HG02610 (cell line): ENCODE measurements around the gene ACAD8.
"Not testable (repeated sequence)": the region's sequence is repeated elsewhere in the genome, so short reads cannot be mapped to it uniquely, and the experiment has no call there.

ENCODE experiments used
- ATAC-seq: cut with Tn5 transposase; IDR thresholded peaks from one replicate; pipeline ENCODE4 v1.9.1; 2021; ENCODE audit warnings: mild to moderate bottlenecking, moderate library complexity; ENCODE audit not compliant: unreplicated experiment

Gene ACAD8

DNA sequence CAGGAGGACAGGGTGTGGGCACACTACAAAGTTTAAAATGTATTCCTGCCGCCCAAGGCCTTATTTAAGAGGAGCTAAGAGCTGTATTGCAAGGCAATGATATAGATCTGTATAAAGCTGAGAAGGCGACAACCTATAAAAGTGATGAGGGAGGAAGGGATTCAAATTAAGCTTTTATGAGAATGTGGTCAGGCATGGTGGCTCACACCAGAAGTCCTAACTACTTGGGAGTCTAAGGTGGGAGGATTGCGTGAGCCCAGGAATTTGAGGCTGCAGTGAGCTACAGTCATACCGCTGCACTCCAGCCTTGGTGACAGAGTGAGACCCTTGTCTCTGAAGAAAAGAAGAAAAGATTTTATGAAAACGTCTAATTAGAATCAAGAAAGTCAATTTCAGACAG, 13.1 kb downstream of the ACAD8 start:
- ATAC-seq, result no peak

DNA sequence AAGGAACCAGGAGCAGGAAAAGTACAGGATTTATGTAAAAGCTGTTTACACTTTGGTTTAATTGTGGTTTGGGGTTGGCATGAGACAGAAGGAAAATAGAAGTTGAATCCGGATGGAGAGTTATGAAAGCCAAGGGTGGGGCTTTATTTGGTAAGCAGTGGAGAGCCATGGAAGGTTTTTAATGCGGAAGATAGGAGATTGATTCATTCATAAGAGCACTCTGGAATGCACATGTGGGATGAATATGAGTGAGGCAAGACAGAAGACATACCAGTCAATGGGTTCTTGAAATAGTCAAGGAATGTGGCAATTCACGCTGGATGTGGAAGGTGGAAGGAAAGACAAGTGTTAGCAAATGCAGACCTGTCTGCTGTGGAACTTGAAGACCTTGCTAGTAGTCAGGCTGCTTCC, 13.5 kb downstream of the ACAD8 start:
- no peak for ATAC-seq

DNA sequence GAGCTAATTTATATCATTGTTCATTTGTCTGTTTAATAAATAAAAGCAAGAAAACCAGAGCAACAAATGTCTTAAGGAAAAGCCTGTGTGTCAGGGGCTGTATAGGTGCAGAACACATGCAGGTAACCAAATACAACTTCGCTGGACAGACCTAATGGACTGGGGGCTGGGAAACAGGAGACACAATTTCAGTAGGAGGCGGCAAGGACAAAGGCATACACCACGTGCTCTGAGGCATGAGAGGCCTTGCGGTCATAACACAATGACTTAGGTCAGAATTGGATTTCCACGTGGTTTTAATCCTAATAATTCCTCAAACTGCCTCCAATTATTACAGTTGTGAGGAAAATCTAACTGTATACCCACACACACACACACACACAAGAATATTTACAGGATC, 14.1 kb downstream of the ACAD8 start:
- no peak for ATAC-seq

GRCh38 chr11:134267966-134268365, 14.6 kb downstream of the ACAD8 start:
- no peak for ATAC-seq

DNA sequence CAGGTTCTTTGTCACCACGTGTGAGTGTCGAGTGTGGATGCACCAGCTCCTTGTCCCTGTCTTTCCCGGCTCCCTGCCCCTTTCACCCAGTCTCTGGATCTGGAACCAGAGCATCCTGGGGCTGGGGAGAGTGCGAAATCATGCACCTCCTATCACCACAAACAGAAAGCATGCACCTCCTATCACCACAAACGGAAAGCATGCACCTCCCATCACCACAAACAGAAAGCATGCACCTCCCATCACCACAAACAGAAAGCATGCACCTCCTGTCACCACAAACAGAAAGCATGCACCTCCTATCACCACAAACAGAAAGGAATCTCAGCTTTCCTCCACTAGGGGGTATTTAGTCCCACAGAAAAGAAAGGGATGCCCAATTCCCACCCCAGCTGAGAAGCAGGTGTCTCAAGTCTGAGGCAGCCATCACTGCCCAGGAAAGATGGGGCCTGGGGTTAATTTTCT, 16.9 kb downstream of the ACAD8 start:
- no peak for ATAC-seq

GRCh38 chr11:134271978-134272377, 18.6 kb downstream of the ACAD8 start:
- ATAC-seq, result no peak

- ATAC-seq, result no peak
These were observed 19.3 kb downstream of the ACAD8 start for GRCh38 chr11:134272381-134273316.

DNA sequence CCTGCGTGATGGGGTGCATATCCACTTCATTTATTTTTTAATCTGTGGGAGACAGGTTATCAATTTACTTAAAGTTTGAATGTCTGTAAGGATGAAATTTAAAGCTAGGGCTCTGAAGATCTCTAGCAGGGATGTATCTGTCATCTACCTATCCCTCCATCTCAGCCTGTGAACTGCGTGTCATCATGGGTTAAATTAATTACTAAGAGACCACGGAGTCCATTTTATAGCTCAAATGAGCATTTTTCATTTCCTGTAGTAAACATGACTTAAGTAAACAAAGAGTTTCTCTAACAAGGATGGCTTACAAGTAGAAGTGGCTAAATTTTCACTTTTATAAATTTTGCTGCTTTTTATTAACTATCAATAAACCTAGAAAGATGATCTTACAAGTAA, 19.9 kb downstream of the ACAD8 start:
- no peak for ATAC-seq

GRCh38 chr11:134275188-134275533, 21.8 kb downstream of the ACAD8 start:
- no peak for ATAC-seq

DNA sequence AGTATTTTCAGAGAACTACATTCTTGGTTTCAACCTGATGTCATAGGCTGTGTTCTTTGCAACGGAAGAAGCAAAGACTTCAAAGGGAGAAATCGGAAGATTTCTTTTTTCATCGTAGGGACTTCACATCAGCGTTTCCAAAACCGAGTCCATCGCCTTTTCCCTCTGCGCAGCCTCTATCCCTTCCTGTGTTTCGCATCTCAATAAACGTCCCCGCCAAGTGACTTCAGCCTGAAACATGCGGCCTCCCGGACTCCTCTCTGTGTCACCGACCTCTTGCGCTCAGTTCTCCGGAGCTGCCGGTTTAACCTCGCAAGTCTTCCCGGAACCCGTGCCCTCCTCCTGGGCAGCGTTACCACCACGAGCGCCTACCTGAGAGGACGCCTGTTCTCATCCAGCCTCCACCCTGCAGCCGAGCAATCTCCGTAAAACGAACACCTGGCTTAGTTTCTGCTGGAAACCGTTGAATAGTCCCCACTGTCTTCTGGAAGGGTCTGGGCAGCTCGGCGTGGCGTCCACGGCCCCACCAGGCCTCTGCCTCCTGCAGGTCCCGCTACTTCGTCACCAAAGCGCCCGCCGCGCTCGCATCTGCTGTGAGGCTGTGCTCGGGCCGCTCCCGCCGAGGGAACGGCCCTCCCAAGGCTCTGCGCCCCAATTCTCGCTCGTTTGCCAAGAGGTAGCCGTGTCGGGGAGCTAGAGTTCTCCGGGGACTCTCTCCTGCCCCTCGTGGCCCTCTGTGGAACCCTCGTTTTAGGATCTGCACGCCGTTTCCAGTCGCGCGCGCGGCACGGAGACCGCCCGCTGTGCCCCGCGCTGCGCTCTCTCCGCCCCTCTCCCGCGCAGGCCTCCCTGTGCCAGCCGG, 22.4 kb downstream of the ACAD8 start, which contains the start of gene GLB1L3:
Gene GLB1L3, plus strand, starts transcription at position 846 of the 862 bp plus-strand sequence. CDS start 362 bp downstream, outside the sequence.
- peak; percentile 54 for ATAC-seq

- ATAC-seq, result no peak
These were observed 23.2 kb downstream of the ACAD8 start for GRCh38 chr11:134276396-134277182.

GRCh38 chr11:134277183-134278001, 24.0 kb downstream of the ACAD8 start:
- ATAC-seq, result no peak

GRCh38 chr11:134278356-134278755, 25.0 kb downstream of the ACAD8 start:
- no peak for ATAC-seq

GRCh38 chr11:134281635-134282034, 28.3 kb downstream of the ACAD8 start:
- ATAC-seq, result not testable (repeated sequence)

DNA sequence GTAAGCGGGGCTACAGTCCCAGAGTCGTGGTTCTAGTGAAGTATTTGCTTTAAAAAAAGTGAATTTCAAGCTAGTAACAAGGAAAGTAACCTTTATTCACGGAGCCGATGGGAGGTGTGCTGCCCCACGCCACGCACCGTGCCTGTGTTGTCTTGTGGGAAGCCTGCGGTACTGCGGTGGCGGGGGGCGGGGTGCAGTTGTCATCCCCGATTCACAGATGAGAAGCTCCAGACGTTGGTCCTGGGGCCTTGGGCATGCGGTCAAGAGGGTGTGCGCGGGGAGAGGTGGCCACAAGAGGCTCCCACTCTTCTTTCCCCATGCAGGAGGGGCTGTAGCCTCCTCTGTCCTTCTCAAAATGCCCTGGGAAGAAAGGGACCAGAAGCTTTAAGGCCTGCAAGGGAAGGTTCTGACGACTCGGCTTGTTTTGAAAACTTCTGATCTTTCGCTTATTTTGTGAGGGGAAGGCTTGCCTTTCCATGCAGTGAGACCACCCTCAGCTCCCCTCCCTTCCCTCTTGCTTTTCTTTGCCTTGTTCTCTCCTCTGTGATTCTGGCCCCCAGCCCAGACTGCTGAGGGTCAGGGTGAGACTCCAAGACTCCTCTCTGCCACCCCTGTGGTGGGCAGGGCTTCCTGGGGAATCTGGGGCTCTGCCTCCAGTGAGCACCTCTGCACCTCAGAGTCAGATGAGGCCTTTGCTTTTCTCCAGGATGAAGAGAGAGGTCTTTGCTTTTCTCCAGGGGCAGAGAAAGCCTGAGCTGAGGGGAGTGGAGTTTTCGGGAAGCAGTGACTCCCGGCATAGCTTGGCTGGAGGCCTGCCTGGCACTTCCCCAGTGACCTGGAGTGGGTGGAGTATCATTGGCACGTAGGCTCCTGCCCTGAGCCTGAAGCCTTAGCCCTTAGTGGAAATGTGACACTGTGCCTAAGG, 29.0 kb downstream of the ACAD8 start:
- ATAC-seq, result no peak

DNA sequence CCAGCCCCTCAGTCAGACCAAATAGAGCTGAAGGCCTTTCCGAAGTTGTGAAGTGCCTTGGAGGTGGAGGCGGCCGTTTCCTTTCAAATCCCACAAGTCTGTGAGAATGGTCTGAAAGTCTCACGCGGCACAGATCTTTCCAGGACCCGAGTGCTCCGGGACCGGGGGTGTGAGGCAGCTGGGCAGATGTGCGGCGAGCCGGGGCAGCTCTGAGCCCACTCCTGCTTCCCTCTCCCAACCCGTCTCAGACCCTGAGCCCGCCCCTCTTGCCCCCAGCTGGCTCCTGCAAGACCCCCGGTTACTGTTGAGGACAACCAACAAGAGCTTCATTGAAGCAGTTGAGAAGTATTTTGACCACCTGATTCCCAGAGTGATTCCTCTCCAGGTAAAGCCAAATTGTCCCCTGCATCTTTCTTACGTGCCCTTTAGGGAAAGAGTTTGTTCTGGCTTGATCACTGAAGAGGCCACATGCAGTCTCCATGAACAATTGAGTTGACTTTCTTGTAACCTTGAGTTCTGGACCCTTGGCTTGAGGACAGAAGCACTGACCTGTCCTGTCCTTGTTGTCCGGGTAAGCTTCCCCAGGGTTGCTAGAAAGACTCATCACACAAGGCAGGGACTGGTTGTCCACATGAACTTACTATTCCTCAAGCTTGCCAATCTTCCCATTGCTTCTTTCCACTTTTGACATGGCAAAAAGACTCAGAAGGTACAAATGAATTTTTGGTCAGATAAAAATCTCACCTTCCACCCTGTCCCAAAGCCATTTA, 30.3 kb downstream of the ACAD8 start:
- no peak for ATAC-seq

DNA sequence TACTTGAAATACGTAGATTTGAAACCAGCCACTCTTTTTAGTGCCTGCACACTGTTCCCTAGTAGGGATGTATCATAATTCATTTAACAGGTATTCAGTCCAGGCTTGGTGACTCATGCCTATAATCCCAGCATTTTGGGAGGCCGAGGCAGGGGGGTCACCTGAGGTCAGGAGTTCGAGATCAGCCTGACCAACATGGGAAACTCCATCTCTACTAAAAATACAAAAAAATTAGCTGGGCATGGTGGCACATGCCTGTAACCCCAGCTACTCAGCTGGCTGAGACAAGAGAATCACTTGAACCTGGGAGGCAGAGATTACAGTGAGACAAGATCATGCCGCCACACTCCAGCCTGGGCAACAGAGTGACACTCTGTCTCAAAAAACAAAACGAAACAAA, 31.0 kb downstream of the ACAD8 start:
- ATAC-seq, result not testable (repeated sequence)

DNA sequence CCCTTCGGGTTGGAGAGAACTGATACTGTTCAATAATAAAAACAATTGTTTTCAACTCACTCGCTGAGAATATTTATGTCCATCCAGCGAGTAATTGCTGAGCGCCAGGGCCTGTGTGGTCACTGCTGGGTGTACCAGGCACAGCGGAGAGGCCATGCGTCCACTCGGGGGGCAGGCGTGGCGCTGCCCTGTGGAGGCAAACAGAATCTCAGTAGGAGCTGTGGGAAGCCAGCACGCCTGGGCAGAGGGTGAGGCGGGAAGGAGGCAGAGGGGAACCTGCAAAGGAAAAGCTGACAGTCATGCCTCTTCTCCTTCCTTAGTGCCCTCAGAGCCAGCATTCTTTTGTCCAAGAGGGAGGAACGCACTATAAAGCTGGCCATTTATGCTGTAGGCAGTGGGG, 34.2 kb downstream of the ACAD8 start:
- ATAC-seq, result no peak
